Embryonic facial prominence (tissue), 1 donor: Measurements from ENCODE around the gene TUBB2B.

Experiments used
- DNase-seq: peaks from one replicate; pipeline ENCODE4 v3.0.0-alpha.2; 2016; ENCODE audit errors: extremely low spot score

TUBB2B gene

GRCh38 chr6:3227363-3228045, at the start of gene TUBB2B:
TSS of gene TUBB2B (minus strand) at chr6:3227653. CDS start at chr6:3227543, 110 bp downstream.
- DNase-seq: peak; percentile 87

GRCh38 chr6:3277251-3277650, 49.8 kb upstream of the TUBB2B start:
- no peak for DNase-seq

GRCh38 chr6:3276174-3277167, 49.0 kb upstream of the TUBB2B start:
- DNase-seq: no peak

- DNase-seq: no peak
These were observed 46.5 kb upstream of the TUBB2B start for GRCh38 chr6:3273707-3274521.

GRCh38 chr6:3272911-3273547, 45.6 kb upstream of the TUBB2B start:
- no peak for DNase-seq

GRCh38 chr6:3271756-3272155, 44.3 kb upstream of the TUBB2B start:
- DNase-seq: no peak

GRCh38 chr6:3270258-3270657, 42.8 kb upstream of the TUBB2B start:
- no peak for DNase-seq

- DNase-seq: no peak
These were observed 42.0 kb upstream of the TUBB2B start for GRCh38 chr6:3269281-3269975.

GRCh38 chr6:3268680-3269079, 41.2 kb upstream of the TUBB2B start:
- DNase-seq: no peak

DNA sequence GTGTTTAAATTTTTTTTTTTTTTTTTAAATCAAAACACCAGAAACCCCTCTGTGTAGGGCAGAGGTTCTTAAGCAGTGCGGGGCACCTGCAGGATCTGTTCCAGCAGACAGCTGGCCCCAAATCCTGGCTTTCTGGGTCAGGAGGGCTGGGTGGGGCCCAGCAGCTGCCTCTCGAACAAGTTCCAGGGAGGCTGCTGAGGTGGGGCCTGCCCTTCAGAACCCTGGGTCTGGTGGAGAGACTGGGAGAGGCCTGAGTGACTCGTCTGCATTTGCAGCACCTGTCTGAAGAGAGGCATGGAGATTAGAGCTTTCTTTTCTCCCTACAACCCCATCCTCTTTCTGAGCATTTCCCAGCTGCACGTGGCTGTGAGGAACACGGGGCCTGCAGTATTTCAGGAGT, 39.7 kb upstream of the TUBB2B start:
- DNase-seq: no peak

GRCh38 chr6:3266170-3266569, 38.7 kb upstream of the TUBB2B start:
- no peak for DNase-seq

DNA sequence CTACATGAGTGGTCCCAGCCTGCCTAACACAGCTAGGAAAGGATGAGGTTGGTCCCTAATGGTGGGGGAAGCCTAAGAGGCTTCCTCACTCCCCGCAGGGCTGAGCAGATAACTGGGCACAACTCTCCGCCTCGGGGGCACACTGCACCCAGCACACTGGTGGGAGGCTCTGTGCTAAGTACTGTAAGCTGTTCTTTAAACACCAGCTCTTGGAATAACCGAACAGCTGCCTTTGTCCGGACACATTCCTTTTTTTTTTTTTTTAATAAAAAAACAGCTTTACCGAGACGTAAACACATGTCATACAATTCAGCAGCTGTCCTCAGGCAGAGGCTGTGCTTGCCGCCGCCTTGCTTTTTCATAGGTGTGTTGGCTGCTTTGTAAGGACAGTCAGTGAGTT, 38.2 kb upstream of the TUBB2B start:
- DNase-seq: no peak

- no peak for DNase-seq
These were observed 36.9 kb upstream of the TUBB2B start for GRCh38 chr6:3264356-3264755.

- no peak for DNase-seq
These were observed 35.6 kb upstream of the TUBB2B start for GRCh38 chr6:3263096-3263495.

DNA sequence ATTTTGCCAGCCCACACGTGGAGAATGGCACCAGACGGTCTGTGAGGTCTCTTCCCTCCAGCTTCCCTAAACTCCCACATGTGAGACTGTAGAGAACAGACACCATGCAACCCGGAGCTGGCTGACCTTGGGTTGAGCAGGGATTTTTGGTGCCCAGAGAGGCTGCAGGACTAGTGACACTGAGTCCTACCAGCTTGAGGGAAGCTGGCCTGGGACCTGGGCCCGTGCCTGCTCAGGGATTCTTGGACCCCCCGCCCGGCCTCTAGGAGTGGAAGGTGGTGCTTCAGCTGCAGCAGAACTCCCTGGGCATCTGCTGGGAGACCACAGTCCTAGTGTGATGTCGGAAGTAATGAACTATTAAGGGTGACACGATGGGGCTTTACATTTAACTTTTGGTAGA, 34.5 kb upstream of the TUBB2B start:
- no peak for DNase-seq

DNA sequence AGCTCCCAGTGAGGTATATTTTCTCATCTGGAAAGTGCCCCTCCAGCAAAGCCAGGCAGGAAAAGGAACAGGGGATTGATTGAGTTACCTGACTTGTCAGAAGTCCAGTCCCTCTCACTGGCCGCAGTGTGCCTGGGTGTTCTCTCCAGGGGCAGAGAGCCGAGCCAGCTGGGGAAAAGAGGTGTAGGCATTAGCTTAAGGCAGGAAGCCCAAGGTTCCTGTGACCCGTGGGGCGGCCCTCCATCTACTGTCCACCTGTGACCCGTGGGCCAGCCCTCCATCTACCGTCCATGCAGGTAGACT, 34.0 kb upstream of the TUBB2B start:
- DNase-seq: no peak

- no peak for DNase-seq
These were observed 33.5 kb upstream of the TUBB2B start for GRCh38 chr6:3260772-3261517.

DNA sequence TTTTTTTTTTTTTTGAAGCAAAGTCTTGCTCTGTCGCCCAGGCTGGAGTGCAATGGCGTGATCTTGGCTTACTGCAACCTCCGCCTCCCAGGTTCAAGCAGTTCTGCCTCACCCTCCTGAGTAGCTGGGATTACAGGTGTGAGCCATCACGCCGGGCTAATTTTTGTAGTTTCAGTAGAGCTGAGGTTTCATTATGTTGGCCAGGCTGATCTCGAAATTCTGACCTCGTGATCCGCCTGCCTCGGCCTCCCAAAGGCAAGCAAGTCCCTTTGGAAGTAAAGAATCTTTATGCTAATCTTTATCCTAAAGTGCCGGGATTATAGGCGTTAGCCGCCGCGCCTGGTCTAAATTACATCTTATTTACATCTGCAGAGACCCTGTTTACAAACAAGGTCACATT, 32.8 kb upstream of the TUBB2B start:
- DNase-seq: no peak

GRCh38 chr6:3259491-3259958, 32.1 kb upstream of the TUBB2B start:
- DNase-seq: no peak
